Occipital lobe (tissue), 2 donors: ENCODE results near the gene TTYH1. TPM values are rescaled to one million over a fixed set of nuclear protein-coding genes. Genes with fewer than 3 reads are reported as not detected.
A peak's percentile ranks its signal among the peaks of the same experiment; 100 is the strongest.
"Not testable (repeated sequence)": the region's sequence is repeated elsewhere in the genome, so short reads cannot be mapped to it uniquely, and the experiment has no call there.

Experiments
- DNase-seq: peaks from one replicate; lab custom pipeline; 2025; lab: John Stamatoyannopoulos, UW
- total RNA-seq: library from RNA; depleted of rRNA; stranded (reverse); fragments of >200 nt; gene quantifications from one replicate; pipeline ENCODE4 v1.2.3, GENCODE V29; 2014

TTYH1 gene
- total RNA-seq, 1 donor from 2014 or later: 74.7 TPM

GRCh38 chr19:54439174-54439851 is 24.0 kb downstream of the TTYH1 start:
- peak; percentile 50 for DNase-seq

DNA sequence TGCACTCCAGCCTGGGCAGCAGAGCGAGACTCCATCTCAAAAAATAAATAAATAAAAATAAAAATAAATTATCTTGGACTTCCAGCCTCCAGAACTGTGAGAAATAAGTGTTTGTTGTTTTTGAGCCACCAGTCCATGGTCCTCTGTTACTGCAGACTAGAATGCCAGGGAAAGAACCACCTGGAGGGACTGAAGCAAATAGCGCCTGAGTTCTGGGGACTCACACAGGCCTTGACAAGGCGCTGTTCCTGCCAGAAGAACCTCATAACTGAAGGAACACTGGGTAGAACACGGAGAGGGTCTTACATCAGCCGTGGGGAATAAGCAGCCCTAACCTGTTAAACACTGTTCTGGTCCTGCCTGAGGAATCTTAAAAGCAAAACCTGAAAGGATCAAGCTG is 25.4 kb downstream of the TTYH1 start:
- DNase-seq: no peak

- no peak for DNase-seq
Observed at GRCh38 chr19:54444737-54445136, 29.5 kb downstream of the TTYH1 start.

DNA sequence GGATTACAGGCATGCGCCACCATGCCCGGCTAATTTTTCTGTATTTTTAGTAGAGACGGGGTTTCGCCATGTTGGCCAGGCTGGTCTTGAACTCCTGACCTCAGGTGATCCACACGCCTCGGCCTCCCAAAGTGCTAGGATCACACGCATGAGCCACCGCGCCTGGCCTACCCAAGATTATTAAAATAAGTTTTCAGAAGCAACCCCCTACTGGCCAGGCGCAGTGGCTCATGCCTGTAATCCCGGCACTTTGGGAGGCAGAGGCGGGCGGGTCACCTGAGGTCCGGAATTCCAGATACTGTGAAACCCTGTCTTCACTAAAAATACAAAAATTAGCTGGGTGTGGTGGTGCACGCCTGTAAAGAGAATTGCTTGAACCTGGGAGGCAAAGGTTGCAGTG is 31.1 kb downstream of the TTYH1 start:
- DNase-seq: not testable (repeated sequence)

DNA sequence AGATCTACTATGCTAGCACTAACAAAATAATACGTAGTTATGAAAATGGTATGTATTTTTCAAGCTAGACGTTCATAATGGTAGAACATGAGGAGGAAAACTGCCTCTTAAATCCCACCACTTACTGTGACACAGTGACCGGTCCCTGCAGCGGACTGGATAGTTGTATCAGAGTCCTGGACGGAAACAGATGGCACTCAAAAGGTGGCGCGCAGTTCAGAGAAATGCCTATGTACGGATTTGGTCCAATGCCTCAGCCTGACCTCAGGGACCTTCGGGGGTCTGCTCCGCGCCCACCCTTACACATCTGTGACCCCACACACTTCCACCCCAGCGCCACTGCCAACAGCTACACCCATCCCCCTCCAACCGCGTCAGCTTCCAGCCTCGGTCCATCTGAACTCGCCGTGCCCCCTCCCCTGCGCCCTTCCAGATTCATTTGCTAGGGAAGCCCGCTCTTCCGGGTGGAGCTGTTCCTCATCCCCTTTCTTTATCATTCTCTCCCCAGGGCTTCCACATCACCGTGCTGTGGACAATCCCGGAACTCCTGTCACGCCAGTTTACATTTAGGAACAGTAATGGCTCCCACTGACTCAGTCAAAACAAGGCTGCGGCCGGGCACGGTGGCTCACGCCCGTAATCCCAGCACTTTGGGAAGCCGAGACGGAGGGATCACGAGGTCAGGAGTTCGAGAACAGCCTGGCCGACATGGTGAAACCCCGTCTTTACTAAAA is 32.9 kb downstream of the TTYH1 start:
- DNase-seq: no peak

DNA sequence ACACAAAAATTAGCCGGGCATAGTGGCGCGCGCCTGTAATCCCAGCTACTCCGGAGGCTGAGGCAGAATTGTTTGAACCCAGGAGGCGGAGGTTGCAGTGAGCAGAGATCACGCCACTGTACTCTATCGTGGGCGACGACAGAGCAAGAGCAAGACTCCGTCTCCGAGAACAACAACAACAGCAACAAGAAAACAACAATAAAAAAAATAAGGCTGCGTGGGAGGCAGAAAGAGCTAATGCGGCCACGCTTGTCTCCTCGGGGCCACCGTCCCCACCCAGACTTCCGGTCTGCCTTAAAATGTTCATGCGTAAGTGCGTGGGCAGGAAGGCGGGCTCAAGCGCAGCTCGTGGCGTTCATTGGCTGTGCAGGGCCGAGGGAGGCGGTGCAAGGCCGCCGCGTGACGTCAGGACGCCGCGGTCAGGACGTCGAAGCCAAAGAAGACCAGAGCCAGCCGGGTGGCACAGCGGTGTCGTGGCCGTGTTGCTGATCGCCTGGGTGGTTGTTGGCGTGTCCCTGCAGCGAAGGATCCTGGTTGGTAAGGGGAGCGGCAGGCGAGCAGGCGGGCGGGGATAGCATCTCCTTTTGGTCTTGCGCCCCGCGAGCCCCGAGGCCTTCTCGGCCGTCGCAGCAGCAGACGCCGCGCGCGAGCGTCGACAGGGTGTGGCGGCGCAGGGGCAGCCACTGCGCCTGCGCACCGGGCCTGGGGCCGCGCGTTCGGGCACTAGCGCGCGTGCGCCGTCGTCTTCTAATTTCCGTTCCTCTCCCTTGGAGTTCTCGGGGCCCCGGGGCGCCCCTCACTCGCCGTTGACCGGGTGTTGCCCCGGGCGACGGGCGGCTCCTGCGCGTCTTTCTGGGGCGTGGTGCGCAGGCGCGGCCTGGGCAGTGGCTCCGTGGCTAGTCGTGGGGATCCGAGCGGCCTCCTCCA is 33.8 kb downstream of the TTYH1 start, which contains the start of gene LENG8:
Gene LENG8, plus strand, starts transcription at position 426 of the 927 bp plus-strand sequence. CDS start 2,146 bp downstream, outside the sequence.
- DNase-seq: peak; percentile 96

DNA sequence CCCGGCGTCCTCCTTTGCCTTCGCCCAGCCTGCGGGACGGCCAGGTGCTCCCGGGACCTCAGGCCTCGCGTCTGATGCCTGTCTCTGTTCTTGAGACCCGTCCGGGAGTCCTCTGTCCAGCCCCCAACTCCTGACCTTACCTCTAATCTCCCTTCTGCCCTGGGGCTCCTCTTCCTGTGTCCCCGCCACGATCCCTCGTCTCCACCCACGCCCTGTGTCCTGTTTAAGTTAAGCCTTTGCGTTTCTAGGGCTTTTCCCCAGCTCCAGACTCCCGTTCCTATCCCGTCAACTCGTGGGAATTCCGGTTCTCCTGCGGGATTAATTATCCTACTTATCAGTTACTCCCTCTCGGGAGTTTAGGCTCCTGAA is 34.4 kb downstream of the TTYH1 start:
- DNase-seq: no peak

- no peak for DNase-seq
Observed at GRCh38 chr19:54451331-54451871, 36.1 kb downstream of the TTYH1 start.

GRCh38 chr19:54451997-54452396 is 36.7 kb downstream of the TTYH1 start:
- no peak for DNase-seq

DNA sequence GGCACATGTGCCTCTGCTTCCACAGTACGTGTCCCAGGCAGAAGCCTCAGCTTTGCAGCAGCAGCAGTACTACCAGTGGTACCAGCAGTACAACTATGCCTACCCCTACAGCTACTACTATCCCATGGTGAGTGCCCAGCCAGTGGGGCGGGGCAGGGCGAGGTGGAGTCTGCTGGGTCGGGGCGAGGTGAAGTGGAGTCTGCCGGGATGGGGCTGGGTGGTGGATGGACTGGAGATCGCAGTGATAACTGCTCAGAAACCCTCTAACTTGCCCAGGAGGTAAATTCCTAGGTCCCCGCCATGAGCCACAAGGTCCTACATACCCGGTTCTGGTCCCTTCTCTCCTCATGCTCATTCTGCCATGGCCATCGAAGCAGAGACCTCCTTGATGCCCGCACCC is 37.4 kb downstream of the TTYH1 start:
- no peak for DNase-seq

- DNase-seq: no peak
Observed at GRCh38 chr19:54453921-54454780, 38.9 kb downstream of the TTYH1 start.

DNA sequence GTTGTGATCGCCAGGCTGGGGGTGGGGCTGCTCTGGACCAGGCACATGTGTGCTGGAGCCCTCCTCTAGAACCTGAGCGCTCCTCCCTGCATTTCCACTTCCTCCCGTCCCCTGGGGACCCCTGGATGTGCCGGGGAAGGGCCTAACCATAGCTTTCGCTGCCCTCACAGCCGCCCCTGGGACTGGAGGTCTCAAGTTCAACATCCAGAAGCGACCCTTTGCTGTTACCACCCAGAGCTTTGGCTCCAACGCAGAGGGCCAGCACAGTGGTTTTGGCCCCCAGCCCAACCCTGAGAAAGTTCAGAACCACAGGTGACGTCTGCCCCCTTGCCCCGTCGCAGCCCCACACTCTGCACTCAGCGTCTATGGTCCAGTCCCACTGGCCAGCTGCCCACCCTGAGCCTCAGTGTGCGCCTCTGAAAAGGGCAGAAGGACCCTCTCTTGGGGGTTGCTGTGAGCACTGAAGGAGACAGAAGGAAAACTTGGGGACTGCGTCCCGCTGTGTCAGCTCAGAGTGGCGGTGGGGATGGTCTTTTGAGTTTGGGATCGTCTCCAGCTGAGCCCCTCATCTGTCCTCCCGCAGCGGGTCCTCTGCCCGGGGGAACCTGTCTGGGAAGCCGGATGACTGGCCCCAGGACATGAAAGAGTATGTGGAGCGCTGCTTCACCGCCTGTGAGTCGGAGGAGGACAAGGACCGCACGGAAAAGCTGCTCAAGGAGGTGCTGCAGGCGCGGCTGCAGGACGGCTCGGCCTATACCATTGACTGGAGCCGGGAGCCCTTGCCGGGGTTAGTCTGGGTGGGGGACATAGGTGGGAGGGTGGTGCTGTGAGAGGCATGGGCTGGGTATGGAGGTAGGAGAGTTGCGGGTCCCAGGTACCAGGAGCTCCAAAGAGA is 39.8 kb downstream of the TTYH1 start:
- DNase-seq: no peak

GRCh38 chr19:54455786-54456422 is 40.6 kb downstream of the TTYH1 start:
- DNase-seq: no peak

DNA sequence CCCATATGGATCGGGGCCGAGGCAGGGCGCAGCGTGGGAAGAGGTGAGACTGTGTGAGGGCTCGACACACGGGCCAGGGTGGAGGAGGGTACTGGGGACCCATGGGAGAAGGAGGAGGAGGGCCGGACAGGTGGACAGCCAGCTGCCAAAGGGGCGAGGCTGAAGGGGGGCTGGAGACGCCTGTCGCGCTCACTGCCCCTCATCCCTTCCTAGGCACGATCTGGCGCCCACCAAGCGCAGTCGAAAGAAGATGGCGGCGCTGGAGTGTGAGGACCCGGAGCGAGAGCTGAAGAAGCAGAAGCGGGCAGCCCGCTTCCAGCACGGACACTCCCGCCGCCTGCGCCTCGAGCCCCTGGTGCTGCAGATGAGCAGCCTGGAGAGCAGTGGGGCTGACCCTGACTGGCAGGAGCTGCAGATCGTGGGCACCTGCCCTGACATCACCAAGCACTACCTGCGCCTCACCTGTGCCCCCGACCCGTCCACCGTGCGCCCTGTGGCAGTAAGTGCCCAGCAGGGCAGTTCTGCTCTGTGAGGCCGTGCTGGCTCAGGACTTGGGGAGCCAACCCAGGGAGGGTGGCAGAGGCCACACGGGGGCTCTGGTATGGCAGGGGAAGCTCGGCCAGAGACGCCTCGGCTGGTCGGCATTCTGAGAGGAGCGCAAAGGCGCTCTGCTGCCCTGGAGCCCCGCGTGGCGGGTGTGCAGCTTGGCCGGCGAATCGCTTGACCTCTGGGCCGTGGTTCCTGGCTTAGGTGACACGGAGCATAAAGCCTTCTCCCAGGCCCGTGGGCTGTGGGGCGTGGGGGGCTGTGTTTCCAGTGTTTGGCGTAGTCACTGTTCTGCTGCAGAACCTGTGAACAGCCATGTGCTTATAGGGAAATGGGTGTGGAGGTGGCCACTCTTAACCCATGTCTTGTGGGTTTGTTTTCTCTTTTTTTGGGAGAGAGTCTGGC is 41.4 kb downstream of the TTYH1 start:
- DNase-seq: no peak

DNA sequence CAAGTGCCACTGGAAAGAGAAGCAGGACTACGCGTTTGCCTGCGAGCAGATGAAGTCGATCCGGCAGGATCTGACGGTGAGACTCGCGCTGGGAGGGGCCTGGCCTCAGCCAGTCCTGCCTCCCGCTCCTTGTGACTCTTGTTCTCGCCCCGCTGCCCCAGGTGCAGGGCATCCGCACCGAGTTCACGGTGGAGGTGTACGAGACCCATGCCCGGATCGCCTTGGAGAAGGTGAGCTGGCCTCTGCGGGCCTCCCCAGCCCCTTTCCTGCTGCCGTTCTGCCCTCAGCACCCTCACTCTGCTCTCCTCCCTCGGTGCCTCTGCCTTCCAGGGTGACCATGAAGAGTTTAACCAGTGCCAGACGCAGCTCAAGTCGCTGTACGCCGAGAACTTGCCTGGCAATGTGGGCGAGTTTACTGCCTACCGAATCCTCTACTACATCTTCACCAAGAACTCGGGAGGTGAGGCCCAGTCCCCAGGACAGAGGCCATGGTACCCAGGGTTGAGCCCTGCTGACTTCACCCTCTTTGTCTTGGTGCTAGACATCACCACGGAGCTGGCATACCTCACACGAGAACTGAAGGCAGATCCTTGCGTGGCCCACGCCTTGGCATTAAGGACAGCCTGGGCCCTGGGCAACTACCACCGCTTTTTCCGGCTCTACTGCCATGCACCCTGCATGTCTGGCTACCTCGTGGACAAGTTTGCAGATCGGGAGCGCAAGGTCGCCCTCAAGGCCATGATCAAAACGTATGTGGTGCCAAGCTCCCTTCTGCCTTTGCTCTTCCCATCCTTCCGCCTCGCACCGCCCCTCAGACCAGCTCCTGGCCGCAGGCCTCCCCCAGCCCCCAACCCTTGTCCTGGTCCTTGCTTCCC is 42.7 kb downstream of the TTYH1 start:
- no peak for DNase-seq

DNA sequence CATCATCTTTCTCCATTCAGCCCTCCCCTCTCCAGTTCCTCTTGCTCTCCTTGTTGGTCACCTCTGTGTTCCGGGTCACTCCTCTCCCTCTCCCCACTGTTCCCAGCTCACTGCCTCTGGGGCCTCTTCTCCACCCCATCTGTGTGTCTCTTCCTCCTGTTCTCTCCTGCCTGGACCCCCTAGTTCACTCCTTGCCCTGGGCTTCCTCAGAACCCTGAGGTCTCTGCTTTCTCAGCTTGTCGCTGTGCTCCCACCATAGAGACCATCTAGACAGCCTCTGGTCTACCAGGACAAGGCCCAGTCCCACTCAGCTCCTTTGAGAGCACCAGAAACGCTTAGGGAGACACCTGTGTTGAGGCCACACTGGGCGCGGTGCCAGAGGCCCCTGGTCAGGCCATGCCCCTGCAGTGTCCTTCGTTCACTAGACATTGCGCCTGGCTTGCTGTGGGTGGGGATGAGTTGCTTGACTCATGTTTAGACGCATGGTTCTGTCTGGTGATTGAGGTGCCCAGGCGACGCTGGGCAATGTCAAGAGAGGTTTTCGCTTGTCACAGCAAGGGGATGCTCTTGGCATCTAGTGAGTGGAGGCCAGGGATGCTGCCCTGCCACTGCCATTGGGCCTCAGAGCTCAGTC is 43.5 kb downstream of the TTYH1 start:
- no peak for DNase-seq
